GM23248 (cell line): ENCODE data around the gene PRXL2A. TPM values are rescaled to one million over a fixed set of nuclear protein-coding genes. Genes with fewer than 3 reads are reported as not detected.
"Not testable (repeated sequence)": the region's sequence is repeated elsewhere in the genome, so short reads cannot be mapped to it uniquely, and the experiment has no call there.

Experiments
- DNase-seq: peaks from one replicate; pipeline ENCODE4 v3.0.0-alpha.2; 2015
- H2AFZ ChIP-seq: fragments of 200-600 bp; sonication (generic); 2 replicates; pipeline ENCODE4 v1.6.1; 2016; ENCODE audit warnings: antibody characterized with exemption
- H3F3A ChIP-seq: fragments of 200-600 bp; sonication (generic); 2 replicates; pipeline ENCODE4 v1.6.1; 2016; ENCODE audit warnings: mild to moderate bottlenecking, antibody characterized with exemption, mixed run types; ENCODE audit not compliant: insufficient read depth
- H3K27ac ChIP-seq: fragments of 200-600 bp; sonication (generic); 2 replicates; pipeline ENCODE4 v1.5.1; 2016; ENCODE audit warnings: mild to moderate bottlenecking
- H3K27me3 ChIP-seq: fragments of 200-600 bp; sonication (generic); replicated peaks from 2 replicates; pipeline ENCODE4 v1.6.1; 2016; ENCODE audit warnings: mild to moderate bottlenecking; ENCODE audit not compliant: insufficient read depth
- H3K36me3 ChIP-seq: fragments of 200-600 bp; sonication (generic); 2 replicates; pipeline ENCODE4 v1.6.1; 2016; ENCODE audit warnings: low read depth, mild to moderate bottlenecking
- H3K4me1 ChIP-seq: fragments of 200-600 bp; sonication (generic); 2 replicates; pipeline ENCODE4 v1.6.1; 2016; ENCODE audit warnings: mild to moderate bottlenecking; ENCODE audit not compliant: insufficient read depth
- H3K4me2 ChIP-seq: fragments of 200-600 bp; sonication (generic); one replicate; pipeline ENCODE4 v1.6.1; 2016; ENCODE audit warnings: mild to moderate bottlenecking; ENCODE audit not compliant: unreplicated experiment
- H3K4me3 ChIP-seq: fragments of 200-600 bp; sonication (generic); 2 replicates; pipeline ENCODE4 v1.5.1; 2016; ENCODE audit warnings: mild to moderate bottlenecking
- H3K79me2 ChIP-seq: fragments of 200-600 bp; sonication (generic); 2 replicates; pipeline ENCODE4 v1.6.1; 2016; ENCODE audit warnings: mild to moderate bottlenecking; ENCODE audit not compliant: insufficient read depth
- H3K9ac ChIP-seq: fragments of 200-600 bp; sonication (generic); 2 replicates; pipeline ENCODE4 v1.6.1; 2016; ENCODE audit warnings: mild to moderate bottlenecking
- H3K9me2 ChIP-seq: fragments of 200-600 bp; sonication (generic); 2 replicates; pipeline ENCODE4 v1.6.1; 2016; ENCODE audit warnings: mixed run types, mild to moderate bottlenecking, moderate library complexity; ENCODE audit not compliant: insufficient read depth
- H3K9me3 ChIP-seq: fragments of 200-600 bp; sonication (generic); one replicate; pipeline ENCODE4 v1.6.1; 2017; ENCODE audit warnings: low read depth
- H4K20me1 ChIP-seq: fragments of 200-600 bp; sonication (generic); 2 replicates; pipeline ENCODE4 v1.6.0; 2016; ENCODE audit not compliant: insufficient read depth
- EZH2 ChIP-seq: fragments of 200-600 bp; sonication (generic); IDR thresholded peaks from 2 replicates; pipeline ENCODE4 v1.6.1; 2018; ENCODE audit warnings: antibody characterized with exemption, mild to moderate bottlenecking; ENCODE audit not compliant: insufficient read depth, poor library complexity, severe bottlenecking
- EZH2phosphoT487 ChIP-seq: fragments of 200-600 bp; sonication (generic); IDR thresholded peaks from 2 replicates; pipeline ENCODE4 v1.6.1; 2018; ENCODE audit warnings: antibody characterized with exemption, moderate library complexity, mild to moderate bottlenecking, low read depth; ENCODE audit not compliant: insufficient read depth
- WGBS, 2 experiments: methylation state at CpG; one replicate each; pipeline ENCODE4 v1.1.6; 2015 to 2017; ENCODE audit warnings: low lambda C conversion rate in 2 of 2, low coverage in 1 of 2; ENCODE audit errors: missing lambda C conversion rate in 2 of 2; 5-methylcytosine and 5-hydroxymethylcytosine counted together
- in situ Hi-C: fragments of 300-500 bp; cut with MboI; formaldehyde crosslinking; loops from 2 replicates; pipeline ENCODE4 v1.15.0; 2020
- polyA plus RNA-seq: library from polyadenylated mRNA; unstranded; fragments of >200 nt; fragmentation: Nextera tagmentation; extraction: Ambion mirVana; gene quantifications from 2 replicates; pipeline ENCODE4 v1.2.1, GENCODE V29; 2016
- total RNA-seq: library from RNA; depleted of rRNA; stranded (reverse); fragments of >200 nt; shearing (Covaris generic); gene quantifications from 2 replicates; pipeline ENCODE4 v1.2.3, GENCODE V29; 2014

Gene PRXL2A
- total and polyA plus RNA-seq, 2 experiments from 2014 or later: 0.15 TPM; not detected in 1

DNA sequence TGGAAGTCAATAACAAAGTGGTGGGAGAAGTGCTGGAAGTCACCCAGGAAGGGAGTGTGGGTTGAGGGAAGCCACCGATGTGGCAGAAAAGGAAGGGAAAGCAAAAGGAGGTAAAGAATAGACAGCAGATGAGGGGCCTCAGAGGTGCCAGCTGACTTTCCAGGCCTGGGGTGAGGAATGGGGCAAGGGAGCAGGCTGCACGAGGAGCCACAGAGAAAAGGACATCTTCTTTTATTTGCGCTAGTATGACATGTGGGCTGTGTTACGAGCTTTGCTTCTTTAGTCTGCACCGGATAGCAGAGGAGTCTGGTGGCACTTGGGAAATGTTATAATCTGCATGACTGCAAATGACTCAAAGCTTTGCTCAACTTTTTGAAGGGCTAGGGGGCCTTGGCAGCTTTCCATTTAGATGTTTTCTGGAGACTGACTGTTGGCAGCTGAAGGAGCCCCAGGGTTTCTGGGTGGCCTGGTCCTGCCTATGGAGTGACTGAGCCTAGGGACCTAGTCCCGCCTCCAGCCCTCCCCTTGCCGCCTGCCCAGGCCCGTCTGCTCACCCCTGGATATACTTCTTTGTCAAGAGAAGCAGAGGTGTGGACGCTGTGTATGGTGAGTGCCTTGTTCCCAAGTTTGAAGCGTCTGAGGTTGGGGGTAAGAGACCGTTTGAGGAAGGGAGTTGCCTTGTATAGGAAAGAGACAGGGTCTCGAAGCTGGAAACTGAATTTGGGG lies 5.1 kb downstream of the PRXL2A start:
- H3K27me3 ChIP-seq: peaks cover 12% of the 10 kb centered on the region
- no peak overlapping the region for H2AFZ ChIP-seq
- H4K20me1 ChIP-seq: no peaks in the 10 kb centered on the region
- in situ Hi-C loops: no loop called here
- no peak for TF ChIP-seq EZH2
- TF ChIP-seq EZH2phosphoT487: no peak
- no peaks in the 10 kb centered on the region for H3F3A ChIP-seq
- no peaks in the 10 kb centered on the region for H3K9me3 ChIP-seq
- H3K4me2 ChIP-seq: no peak overlapping the region
- H3K9ac ChIP-seq: no peak overlapping the region
- 68 to 69% methylated on average over 12 of the region's 12 CpGs for WGBS, 2 experiments
- no peak for DNase-seq
- no peaks in the 10 kb centered on the region for H3K36me3 ChIP-seq
- H3K27ac ChIP-seq: no peak overlapping the region
- H3K79me2 ChIP-seq: no peaks in the 10 kb centered on the region
- H3K4me3 ChIP-seq: no peak overlapping the region
- no peaks in the 10 kb centered on the region for H3K9me2 ChIP-seq
- no peaks in the 10 kb centered on the region for H3K4me1 ChIP-seq

DNA sequence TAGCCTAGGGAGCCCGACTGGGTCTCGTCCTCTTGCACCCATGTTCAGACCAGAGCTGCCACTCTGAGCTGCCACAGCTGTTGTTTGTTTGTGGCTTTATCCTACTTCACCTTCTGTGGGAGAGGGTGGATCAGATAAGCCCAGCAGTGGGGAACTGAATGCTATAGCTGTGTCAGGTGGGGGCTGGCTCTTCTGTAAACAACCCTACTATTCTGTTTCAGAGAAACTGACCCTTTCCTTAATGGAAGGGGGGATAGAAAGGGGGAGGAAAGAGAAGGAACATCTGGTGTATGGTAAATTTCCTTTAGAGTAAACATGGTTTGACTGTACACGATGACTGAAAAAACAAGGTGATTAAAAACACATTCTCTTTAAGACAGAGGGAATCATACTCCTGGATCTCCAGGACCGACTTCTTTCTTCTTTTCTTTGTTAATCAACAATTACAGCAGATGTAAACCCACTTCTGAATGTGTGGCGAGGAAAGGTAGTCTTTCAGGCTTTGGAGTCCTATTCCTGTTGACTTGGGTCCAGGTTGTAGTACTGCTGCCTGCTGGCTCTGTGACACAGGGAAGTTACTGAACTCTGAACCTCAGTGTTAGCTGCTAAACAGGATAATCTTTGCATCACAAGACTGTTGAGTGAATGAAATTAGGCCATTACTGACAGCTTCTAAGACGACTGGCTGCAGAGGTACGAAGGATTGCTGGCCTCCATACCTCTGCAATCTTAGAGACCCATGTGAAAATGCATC lies 6.0 kb downstream of the PRXL2A start:
- in situ Hi-C loops: no loop called here
- Histone ChIP-seq H3F3A (no peaks in the 10 kb centered on the region), H3K4me2 (no peak overlapping the region), H3K27ac (no peak overlapping the region), H3K79me2 (no peaks in the 10 kb centered on the region), H3K4me3 (no peak overlapping the region), H4K20me1 (no peaks in the 10 kb centered on the region), H3K4me1 (no peaks in the 10 kb centered on the region), H3K9me2 (no peaks in the 10 kb centered on the region), H3K9ac (no peak overlapping the region), H3K36me3 (no peaks in the 10 kb centered on the region), H3K27me3 (peaks cover 4% of the 10 kb centered on the region), H3K9me3 (no peaks in the 10 kb centered on the region), H2AFZ (no peak overlapping the region)
- WGBS, 2 experiments: 57 to 63% methylated on average over 7 of the region's 7 CpGs
- TF ChIP-seq EZH2 (no peak), EZH2phosphoT487 (no peak)
- no peak for DNase-seq

DNA sequence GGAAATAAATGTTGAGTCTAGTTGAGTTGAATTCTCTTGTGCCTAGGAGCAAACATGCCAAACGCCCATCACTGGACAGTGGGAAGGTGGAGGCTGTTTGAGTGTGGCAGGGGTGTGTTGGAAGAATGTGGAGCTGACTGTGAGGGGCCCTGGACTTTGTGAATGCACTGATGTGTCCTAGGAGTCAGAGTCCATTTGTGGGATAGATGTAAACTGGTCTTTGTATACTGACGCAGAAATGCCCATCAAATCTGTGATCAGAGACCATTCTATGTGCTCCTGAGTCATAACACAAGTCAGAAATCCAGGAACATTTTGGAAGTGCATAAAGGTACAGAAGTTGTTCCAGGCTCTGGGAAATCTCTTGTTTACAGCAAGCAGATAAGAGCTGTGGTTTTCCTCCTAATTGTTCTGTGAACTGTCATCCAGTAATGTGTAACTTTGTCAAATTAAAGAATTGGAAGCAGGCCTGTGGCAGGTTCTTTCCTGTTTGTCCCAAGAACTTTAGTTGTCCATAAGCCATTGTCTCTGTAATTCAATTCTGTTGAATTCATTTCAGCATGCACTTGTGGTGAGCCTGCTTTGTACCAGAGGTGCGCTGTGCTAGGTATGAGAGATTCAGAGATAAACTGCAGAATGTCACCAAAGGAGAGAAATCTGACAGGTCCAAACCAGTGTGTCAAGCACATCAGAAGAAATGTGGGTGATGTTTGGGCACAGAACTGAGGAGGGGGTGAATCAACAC lies 7.6 kb downstream of the PRXL2A start:
- no peaks in the 10 kb centered on the region for H3K36me3 ChIP-seq
- no peak for TF ChIP-seq EZH2phosphoT487
- no peak for TF ChIP-seq EZH2
- H3F3A ChIP-seq: no peaks in the 10 kb centered on the region
- 47 to 62% methylated on average over 3 of the region's 3 CpGs for whole genome bisulfite sequencing, 2 experiments
- no peaks in the 10 kb centered on the region for H3K9me2 ChIP-seq
- H3K4me1 ChIP-seq: no peaks in the 10 kb centered on the region
- no peaks in the 10 kb centered on the region for H4K20me1 ChIP-seq
- no peaks in the 10 kb centered on the region; the same call in 1 of the 2 replicates for H3K27me3 ChIP-seq
- no peak for DNase-seq
- H2AFZ ChIP-seq: no peak overlapping the region
- no peak overlapping the region for H3K4me3 ChIP-seq
- in situ Hi-C loops: no loop called here
- no peaks in the 10 kb centered on the region for H3K79me2 ChIP-seq
- no peak overlapping the region for H3K27ac ChIP-seq
- H3K4me2 ChIP-seq: no peak overlapping the region
- H3K9ac ChIP-seq: no peak overlapping the region
- no peaks in the 10 kb centered on the region for H3K9me3 ChIP-seq

DNA sequence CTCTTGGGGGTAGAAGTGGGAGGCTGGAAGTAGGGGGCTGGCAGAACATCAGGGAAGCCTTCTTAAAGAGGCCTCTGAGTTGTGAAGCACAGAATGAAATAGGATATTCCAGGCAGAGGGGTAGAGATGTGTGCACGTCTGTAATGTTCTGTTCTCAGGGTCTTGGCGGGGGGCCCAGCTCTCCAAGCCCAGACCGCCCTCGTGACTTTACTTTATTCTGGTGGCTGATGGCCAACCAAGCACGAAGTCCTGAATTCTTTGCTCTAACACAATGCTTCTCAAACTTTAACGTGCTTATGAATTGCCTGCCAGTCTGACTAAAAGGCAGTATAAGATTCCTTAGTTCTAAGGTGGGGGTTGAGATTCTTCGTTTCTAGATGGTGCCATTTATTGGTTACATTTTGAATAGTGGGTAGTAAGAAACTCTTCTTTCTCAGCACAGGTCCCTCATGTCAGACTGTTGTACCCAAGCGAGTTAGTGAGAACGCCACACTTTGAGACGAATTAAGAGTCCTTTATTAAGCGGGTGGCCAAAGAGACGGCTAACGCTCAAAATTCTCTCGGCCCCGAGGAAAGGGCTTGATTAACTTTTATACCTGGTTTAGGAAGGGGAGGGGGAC lies 8.2 kb downstream of the PRXL2A start:
- Histone ChIP-seq H4K20me1 (no peaks in the 10 kb centered on the region), H3K9me3 (no peaks in the 10 kb centered on the region), H3K9ac (no peak overlapping the region), H3K9me2 (no peaks in the 10 kb centered on the region), H3K79me2 (no peaks in the 10 kb centered on the region), H3K36me3 (no peaks in the 10 kb centered on the region), H3K4me1 (no peaks in the 10 kb centered on the region), H3K27me3 (no peaks in the 10 kb centered on the region; the same call in 1 of the 2 replicates), H3K4me2 (no peak overlapping the region), H3K27ac (no peak overlapping the region), H3F3A (no peaks in the 10 kb centered on the region), H2AFZ (no peak overlapping the region), H3K4me3 (no peak overlapping the region)
- no peak for DNase-seq
- in situ Hi-C loops: no loop called here
- WGBS, 2 experiments: 44 to 46% methylated on average over 15 of the region's 15 CpGs
- TF ChIP-seq EZH2 (no peak), EZH2phosphoT487 (no peak)

DNA sequence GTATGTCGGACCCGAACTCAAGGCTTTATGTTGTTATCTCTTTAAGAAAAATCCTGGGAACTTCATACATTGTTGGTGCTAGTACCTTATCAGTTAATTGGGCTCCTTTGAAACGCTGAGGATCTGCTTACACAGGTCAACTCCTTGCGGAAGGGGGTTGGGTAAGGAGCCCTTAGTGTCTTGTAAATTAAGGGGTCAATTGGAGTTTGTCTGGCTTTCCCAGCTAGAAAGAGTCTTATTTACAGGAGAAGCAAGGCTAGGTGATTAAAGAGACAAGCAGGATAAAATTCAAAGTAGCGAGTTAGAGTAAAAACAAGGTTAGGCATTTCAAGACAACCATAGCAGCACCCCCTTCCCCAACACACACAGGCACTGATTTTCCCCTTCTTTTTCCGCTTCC lies 8.9 kb downstream of the PRXL2A start:
- in situ Hi-C loops, H3K9me3 ChIP-seq, H3F3A ChIP-seq, H3K79me2 ChIP-seq, H3K36me3 ChIP-seq, H3K9me2 ChIP-seq, H2AFZ ChIP-seq, H3K27me3 ChIP-seq, H4K20me1 ChIP-seq, H3K4me1 ChIP-seq, H3K4me3 ChIP-seq, DNase-seq, H3K4me2 ChIP-seq, H3K9ac ChIP-seq, H3K27ac ChIP-seq: not testable (repeated sequence)
- WGBS, 2 experiments: 65 to 69% methylated on average over 6 of the region's 6 CpGs
